ENCODE measurements around the gene IL24. TPM values are rescaled to one million over a fixed set of nuclear protein-coding genes. Genes with fewer than 3 reads are reported as not detected.
A peak's percentile ranks its signal among the peaks of the same experiment; 100 is the strongest.

IL24 gene
- polyA plus RNA-seq, 2 of the 4 experiments (the other 2 are of a cell fraction): 0.04 TPM; not detected in 1

DNA sequence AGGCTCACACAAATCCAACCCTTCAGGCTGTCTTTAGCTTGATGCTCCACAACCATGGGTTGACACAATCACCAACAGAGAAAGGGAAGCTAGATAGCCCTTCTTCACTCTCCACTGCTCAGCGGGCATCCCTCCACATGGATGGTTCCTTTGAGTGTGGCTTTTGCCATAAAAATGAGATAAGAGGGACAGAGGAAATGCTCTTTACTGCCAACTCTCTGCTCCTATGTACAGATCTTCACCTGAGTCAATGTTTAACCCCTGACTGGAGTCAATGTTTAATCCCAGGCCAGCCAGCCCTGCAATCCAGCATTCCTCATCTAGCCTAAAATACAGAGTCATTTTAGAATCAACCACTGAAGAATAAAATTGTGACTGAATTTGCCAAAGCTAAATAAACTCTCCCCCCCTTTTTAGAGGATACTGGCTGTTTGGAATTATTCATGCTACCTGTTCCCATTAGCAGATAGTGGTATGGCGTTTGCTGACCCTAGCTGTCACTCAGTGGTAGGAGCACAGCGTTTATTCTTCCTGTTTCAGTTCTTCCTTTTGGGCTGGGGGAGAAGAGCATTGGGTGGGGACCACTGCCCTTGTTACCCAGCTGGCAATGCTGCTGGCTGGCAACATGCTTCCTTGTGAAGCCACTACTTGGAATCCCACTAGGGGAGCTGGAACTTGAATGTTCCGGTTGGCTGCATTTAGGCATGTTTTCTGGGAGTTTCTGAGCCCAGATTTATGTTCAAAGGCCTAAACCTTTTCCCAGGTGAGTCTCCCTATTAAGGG lies 54.3 kb downstream of the IL24 start (continued):
- no peak for TF ChIP-seq TFCP2L1 (CRISPR knock-in tag; IDR thresholded peaks at IDR 0.05)
- TF ChIP-seq, protein P1, sequence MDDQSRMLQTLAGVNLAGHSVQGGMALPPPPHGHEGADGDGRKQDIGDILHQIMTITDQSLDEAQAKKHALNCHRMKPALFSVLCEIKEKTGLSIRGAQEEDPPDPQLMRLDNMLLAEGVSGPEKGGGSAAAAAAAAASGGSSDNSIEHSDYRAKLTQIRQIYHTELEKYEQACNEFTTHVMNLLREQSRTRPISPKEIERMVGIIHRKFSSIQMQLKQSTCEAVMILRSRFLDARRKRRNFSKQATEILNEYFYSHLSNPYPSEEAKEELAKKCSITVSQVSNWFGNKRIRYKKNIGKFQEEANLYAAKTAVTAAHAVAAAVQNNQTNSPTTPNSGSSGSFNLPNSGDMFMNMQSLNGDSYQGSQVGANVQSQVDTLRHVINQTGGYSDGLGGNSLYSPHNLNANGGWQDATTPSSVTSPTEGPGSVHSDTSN (IDR thresholded peaks at IDR 0.05): no peak
- no peak for TF ChIP-seq BHLHE40 (IDR thresholded peaks at IDR 0.05; ENCODE audit: low read depth, low read length)
- TF ChIP-seq ZSCAN20 (CRISPR knock-in tag; IDR thresholded peaks at IDR 0.05): no peak
- TF ChIP-seq, protein P2, sequence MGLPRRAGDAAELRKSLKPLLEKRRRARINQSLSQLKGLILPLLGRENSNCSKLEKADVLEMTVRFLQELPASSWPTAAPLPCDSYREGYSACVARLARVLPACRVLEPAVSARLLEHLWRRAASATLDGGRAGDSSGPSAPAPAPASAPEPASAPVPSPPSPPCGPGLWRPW (IDR thresholded peaks at IDR 0.05): no peak

DNA sequence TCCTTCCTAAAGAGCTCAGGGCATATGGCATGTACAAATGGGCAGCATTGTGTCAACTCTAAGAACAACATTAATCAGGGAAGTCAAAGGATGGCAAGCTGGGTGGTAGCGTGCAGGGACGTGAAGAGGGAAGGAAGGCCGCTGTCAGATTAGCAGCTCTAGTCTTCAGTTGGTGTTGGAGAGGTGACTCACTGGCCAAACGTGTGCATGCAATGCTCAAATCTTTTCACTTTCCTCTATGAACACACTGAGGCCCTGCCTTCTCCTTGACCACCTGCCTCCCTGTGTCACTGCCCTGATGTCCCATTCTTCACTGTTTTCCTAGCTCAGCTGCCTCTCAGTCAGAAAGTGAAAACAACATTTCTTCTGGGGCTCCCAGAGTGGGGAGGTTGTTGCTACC lies 54.9 kb downstream of the IL24 start:
- ChIA-PET CTCF (interaction anchor here (0.8 to 3.1 kb wide), 9 partner anchors 10 to 85 kb away, joined by 3 to 10 read pairs (median 4); partner anchors contain the start of gene FCAMR), POLR2A (no interaction called here)
- Histone ChIP-seq H3K4me2 (peak overlapping the region; percentile 75), H3K9me3 (0 out of 3 replicates have a peak, but pooled peaks cover 5% of the 10 kb centered on the region), H3K4me1 (peaks cover 26% of the 10 kb centered on the region), H3K4me3 (0 out of 3 replicates have a peak overlapping the region, but pooled peaks have one; percentile 8), H3K27ac (peak overlapping the region; percentile 79 to 86)
- TF ChIP-seq, protein P3, sequence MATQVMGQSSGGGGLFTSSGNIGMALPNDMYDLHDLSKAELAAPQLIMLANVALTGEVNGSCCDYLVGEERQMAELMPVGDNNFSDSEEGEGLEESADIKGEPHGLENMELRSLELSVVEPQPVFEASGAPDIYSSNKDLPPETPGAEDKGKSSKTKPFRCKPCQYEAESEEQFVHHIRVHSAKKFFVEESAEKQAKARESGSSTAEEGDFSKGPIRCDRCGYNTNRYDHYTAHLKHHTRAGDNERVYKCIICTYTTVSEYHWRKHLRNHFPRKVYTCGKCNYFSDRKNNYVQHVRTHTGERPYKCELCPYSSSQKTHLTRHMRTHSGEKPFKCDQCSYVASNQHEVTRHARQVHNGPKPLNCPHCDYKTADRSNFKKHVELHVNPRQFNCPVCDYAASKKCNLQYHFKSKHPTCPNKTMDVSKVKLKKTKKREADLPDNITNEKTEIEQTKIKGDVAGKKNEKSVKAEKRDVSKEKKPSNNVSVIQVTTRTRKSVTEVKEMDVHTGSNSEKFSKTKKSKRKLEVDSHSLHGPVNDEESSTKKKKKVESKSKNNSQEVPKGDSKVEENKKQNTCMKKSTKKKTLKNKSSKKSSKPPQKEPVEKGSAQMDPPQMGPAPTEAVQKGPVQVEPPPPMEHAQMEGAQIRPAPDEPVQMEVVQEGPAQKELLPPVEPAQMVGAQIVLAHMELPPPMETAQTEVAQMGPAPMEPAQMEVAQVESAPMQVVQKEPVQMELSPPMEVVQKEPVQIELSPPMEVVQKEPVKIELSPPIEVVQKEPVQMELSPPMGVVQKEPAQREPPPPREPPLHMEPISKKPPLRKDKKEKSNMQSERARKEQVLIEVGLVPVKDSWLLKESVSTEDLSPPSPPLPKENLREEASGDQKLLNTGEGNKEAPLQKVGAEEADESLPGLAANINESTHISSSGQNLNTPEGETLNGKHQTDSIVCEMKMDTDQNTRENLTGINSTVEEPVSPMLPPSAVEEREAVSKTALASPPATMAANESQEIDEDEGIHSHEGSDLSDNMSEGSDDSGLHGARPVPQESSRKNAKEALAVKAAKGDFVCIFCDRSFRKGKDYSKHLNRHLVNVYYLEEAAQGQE (IDR thresholded peaks at IDR 0.05): no peak
- TF ChIP-seq, protein P4, sequence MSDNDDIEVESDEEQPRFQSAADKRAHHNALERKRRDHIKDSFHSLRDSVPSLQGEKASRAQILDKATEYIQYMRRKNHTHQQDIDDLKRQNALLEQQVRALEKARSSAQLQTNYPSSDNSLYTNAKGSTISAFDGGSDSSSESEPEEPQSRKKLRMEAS (IDR thresholded peaks at IDR 0.05): peak; percentile 55; the same call in 1 of the 2 replicates
- TF ChIP-seq EHMT2 (IDR thresholded peaks at IDR 0.05; ENCODE audit: low read depth): no peak
- no peak for TF ChIP-seq SREBF2 (IDR thresholded peaks at IDR 0.05)
- WGBS (ENCODE audit: missing lambda C conversion rate): 9% methylated on average over 4 of the region's 4 CpGs
- ATAC-seq (peak; percentile 71 to 77; a peak in 5 of 6 replicates), DNase-seq (ENCODE audit: low read depth in 1 of 2, low spot score in 1 of 2) (peak; percentile 33 to 48), FAIRE-seq (no peak)

DNA sequence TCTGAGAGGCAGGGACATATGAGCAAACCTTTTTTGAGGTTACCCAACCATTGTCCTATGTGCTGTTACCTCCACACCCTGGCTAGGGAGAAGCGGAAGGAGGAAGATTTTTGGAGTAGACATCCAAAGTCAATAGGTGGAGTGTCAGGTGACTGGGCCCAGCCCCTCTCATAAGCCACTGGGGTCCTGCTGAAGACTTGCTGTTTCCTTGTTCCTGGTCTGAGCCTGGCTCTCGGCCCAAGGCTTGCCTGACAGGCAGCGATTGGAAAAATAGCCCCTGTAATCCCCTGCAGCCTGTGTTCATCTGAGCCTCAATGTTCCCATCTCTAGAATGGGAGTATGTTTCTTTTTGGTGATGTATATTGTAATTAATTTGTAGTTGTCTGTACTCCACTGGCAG lies 55.9 kb downstream of the IL24 start:
- Histone ChIP-seq H3K4me1 (peaks cover 26% of the 10 kb centered on the region), H3K4me3 (no peak overlapping the region), H3K9me3 (0 out of 3 replicates have a peak, but pooled peaks cover 5% of the 10 kb centered on the region), H3K27ac (peak overlapping the region in 1 of 2 experiments; percentile 86; a peak in 5 of 6 replicates), H3K4me2 (no peak overlapping the region)
- FAIRE-seq (no peak), DNase-seq (ENCODE audit: low read depth in 1 of 2, low spot score in 1 of 2) (no peak), ATAC-seq (no peak)
- ChIA-PET POLR2A (no interaction called here), CTCF (interaction anchor here (1.3 to 3.1 kb wide), 5 partner anchors 9 to 41 kb away, joined by 3 to 10 read pairs (median 8); partner anchors contain the start of gene FCAMR)
- 88% methylated on average over 3 of the region's 3 CpGs for WGBS (ENCODE audit: missing lambda C conversion rate)
- 0 out of 2 replicates have a peak, but pooled peaks have one; percentile 43 for TF ChIP-seq KDM1A (IDR thresholded peaks at IDR 0.05; ENCODE audit: low read depth)
- TF ChIP-seq MAZ (IDR thresholded peaks at IDR 0.05; ENCODE audit: borderline replicate concordance, low read depth, low read length): no peak
- TF ChIP-seq JUNB (IDR thresholded peaks at IDR 0.05): no peak
- TF ChIP-seq NFE2L2 (conservative IDR thresholded peaks at IDR 0.05; ENCODE audit: low read length): no peak
- TF ChIP-seq RFX5 (IDR thresholded peaks at IDR 0.05): no peak
- TF ChIP-seq RARB (CRISPR knock-in tag; IDR thresholded peaks at IDR 0.05): no peak
